ENCODE results near the gene ZNF845.
"Not testable (repeated sequence)": the region's sequence is repeated elsewhere in the genome, so short reads cannot be mapped to it uniquely, and the experiment has no call there.

Gene ZNF845

DNA sequence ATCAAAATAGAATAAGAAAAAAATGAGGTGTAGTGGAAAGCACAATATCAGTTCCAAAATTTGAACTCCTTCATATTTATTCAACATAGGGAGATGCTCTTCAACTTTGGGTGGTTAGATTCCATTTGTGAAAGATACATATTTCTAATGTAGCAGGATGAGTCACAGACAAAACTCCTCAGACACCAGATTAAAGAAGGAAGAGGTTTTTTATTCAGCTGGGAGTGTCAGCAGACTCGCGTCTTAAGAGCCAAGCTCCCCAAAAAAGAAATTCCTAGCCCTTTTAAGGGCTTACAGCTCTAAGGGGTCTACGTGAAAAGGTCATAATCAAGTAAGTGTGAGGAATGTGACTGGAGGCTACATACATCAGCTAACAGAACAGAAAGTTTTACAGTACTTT lies 54.6 kb downstream of the ZNF845 start:
- no peak for DNase-seq

DNA sequence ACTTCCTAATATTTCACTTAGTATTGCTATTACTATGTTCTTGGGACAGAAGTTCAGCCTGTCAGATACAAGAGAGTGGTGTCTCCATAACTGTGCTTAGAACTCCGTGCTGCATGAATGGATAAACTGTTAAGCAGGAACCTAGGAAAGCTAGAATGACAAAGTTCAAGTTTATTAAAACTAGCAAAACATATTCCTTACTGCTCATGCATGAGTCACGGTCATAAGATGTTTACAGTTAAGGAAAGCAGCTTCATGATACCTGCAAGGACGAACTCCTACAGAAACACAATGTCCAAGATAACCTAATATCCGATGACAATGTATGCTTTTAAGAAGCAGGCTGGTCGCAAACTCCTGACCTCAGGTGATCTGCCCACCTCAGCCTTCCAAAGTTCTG lies 55.4 kb downstream of the ZNF845 start:
- DNase-seq, result no peak

DNA sequence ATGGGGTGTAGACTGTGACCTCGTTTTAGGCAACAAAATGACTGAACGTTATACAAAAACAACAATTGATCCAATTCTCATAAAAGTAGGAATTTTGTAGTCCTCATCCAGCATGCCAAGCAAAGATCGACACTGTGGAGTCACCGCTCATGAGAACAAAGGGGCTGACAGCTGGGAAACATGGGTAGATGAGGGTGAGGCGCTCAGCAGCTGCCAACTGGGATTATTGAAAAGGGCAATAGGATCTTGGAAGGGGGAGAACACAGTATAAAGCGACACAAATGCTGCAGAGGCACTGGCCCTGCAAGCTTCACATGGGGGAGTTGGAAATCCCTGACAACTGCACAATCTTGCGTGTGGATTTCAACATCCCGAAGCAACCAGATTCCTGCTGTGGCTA lies 56.0 kb downstream of the ZNF845 start:
- no peak for DNase-seq

DNA sequence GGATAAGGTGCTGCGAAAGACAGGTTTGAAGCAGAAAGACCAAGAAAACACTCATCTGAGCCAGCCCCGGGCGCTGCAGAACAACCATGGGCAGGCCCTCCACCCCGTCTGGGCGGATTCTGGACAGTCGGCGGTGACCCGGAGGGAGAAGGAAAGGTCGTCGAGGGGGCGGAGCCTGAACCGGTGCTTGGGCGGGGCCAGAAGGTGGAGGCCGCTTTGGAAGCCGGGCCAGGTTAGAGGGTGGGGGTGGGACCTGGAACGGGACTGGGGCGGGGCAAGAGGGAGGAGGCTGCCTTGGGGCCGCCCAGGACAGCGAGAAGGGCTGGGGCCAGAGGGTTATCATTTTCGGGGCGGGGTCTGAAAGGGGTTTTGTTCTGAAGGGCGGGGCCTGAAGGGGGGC lies 56.4 kb downstream of the ZNF845 start:
- no peak for DNase-seq

DNA sequence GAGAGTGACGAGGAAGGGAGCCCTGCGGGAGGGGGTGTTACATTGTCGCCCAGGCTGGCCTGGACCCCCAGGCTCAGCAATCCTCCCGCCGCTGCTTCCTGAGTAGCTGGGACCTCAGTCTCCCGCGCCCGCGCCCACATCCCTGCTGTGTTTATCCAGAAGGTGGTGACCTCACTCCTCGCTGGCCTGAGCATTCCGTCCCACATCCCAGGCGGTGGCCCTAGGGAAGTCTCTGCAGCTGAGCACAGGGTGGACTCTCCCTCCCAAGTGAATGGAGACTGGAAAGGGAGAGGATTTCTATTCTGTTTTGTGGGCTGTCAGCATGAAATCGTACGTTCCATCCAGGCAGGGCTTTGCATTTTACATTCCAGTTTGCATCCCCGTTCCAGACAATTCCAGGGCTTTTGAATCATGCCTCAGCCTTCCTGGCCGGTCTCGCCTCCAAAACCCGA lies 61.0 kb downstream of the ZNF845 start:
- peak; percentile 34 for DNase-seq

DNA sequence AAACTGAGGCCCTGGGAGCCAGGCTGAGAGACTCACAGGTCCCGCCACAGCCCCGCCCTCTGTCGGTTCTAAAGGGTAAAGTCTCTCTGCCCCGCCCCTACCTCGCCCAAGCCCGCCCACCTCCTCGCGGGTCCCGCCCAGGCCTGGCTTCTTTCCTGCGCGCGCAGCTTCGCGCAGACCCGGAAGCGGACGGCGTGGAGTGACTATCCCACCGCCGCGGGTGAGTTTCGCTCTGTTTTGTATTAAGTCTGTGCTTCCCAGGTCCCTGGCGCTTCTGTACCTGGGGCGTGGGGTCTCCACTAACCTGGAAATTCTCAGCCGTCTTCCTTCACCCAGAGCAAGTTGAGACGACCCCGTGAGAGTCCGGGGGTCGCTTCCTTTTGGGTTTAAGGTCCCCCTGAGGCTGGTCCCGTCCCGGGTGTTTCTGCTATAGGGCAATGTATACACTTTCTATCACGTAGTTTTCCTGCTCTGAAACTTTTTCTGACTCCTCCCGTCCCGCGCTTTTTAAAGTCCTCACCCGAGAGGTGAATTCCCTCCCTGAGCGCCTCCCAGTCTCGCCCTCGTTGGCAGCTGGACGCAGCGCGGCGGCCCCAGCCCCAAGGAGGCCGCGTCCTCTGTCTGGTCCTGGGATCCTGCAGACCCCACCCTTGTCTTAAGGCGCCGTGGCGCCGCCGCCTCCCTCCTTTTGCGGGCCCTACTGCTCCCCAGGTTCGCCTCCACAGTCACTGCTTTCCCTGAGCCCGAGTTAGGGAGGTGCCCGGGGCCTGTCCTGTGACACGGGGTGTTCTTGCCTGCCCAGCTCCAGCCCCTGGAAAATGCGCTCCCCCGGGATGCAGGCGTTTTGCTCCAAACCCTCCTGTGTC lies 61.7 kb downstream of the ZNF845 start, which contains the start of gene ZNF765:
TSS of gene ZNF765 (plus strand) at position 176 of the 866 bp plus-strand sequence. CDS start 2,867 bp downstream, outside the sequence.
- peak; percentile 64 for DNase-seq

DNA sequence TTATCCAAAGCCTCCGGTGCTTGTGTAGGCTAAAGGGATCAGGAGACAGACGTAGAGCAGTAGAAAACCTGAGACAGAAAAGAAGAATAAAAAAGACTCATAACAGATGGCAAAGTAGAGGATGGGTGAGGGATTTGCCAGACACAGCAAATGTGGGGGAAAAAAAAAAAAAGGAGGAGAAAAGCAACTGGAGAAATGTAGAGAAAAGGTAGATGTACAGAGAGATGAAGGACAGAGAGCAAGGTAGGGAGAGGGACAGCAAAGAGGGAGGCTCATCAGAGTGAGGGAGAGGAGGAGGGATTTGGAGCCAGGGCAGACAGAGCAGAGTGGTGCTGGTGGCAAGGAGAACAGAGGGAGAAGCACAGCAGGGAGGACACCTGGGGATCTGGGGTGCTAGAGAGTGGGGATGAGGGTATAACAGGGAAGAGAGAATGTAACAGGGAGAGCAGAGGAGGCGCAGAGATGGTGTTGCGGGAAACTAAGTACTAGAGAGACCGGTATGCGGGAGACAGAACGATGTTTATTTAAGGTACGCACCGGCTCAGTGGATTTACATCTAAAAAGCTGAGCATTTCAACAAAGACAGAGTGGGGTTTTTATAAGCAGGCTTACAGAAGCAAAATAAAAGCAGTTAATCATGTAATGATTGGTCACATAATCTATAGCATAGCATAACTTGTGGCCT lies 62.4 kb downstream of the ZNF845 start:
- not testable (repeated sequence) for DNase-seq

DNA sequence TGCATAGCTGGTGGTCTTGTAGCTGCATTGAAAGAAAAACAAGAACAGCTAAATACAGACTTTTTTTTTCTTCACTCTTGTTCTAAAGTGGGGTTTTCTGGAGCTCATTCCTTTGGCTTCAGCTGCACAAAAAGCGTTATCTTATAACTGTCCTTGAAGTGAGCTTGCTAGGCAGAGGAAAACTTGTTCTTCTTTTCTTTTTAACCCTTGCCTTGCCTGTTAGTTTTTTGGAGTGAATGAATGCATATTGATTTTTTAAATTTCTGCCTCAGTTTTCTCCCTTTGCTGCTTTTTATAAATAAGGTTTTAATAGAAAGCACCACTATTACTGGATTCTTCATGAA lies 62.9 kb downstream of the ZNF845 start:
- no peak for DNase-seq

DNA sequence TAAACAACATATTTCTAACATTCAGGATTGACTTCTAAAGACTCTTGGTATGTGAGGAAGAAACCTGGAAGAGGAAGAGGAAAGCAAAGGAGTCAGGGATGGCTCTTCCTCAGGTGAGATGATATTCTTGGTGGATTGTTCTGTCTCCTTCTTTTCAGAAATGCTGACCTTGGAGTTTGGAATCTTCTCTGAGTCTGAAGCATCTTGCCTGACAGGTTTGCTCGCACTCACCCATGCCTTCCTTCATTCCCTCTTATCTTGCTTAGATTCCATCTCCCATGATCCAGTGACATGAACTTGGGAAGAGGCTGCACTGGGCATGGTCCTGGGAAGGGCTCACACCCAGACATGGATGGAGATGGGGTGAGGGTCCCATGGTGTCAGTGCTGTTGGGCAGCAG lies 64.4 kb downstream of the ZNF845 start:
- DNase-seq, result not testable (repeated sequence)

Data from NCI-H1092 (cell line).